GM12878 (cell line): Measurements from ENCODE around the gene CD209. TPM values are rescaled to one million over a fixed set of nuclear protein-coding genes. Genes with fewer than 3 reads are reported as not detected.

Experiments
- BCL11A ChIP-seq: IDR thresholded peaks from 2 replicates; pipeline ENCODE4 v1.6.1; 2011; ENCODE audit warnings: low read depth, low read length
- DPF2 ChIP-seq: fragments of 450-650 bp; IDR thresholded peaks from 2 replicates; pipeline ENCODE4 v1.6.1; 2017; ENCODE audit warnings: mild to moderate bottlenecking
- IKZF2 ChIP-seq, 2 experiments: fragments of 450-650 bp; IDR thresholded peaks; 2 replicates each; pipeline ENCODE4 v1.6.1; 2017; ENCODE audit warnings: mild to moderate bottlenecking in 2 of 2, moderate library complexity in 2 of 2
- MEF2A ChIP-seq: IDR thresholded peaks from 2 replicates; pipeline ENCODE4 v1.6.1; 2011; ENCODE audit warnings: low read depth, mild to moderate bottlenecking, low read length, moderate library complexity; ENCODE audit not compliant: insufficient read depth
- NFIC ChIP-seq: IDR thresholded peaks from 2 replicates; pipeline ENCODE4 v1.6.1; 2012; ENCODE audit warnings: low read depth, mild to moderate bottlenecking, inconsistent platforms, low read length, moderate library complexity
- NFYB ChIP-seq: IDR thresholded peaks from 2 replicates; pipeline ENCODE4 v1.6.1; 2011; ENCODE audit warnings: low read depth, mild to moderate bottlenecking, low read length, improper control_type of control experiment, moderate library complexity; ENCODE audit not compliant: insufficient read depth
- SMC3 ChIP-seq: IDR thresholded peaks from 2 replicates; pipeline ENCODE4 v1.6.1; 2011; ENCODE audit warnings: low read length, improper control_type of control experiment, borderline replicate concordance
- SREBF2 ChIP-seq: IDR thresholded peaks from 2 replicates; pipeline ENCODE4 v1.6.1; 2012; ENCODE audit warnings: mild to moderate bottlenecking, low read length
- YY1 ChIP-seq: IDR thresholded peaks from 2 replicates; pipeline ENCODE4 v1.6.1; 2011; ENCODE audit warnings: low read depth, mild to moderate bottlenecking, low read length
- ZSCAN29 ChIP-seq: fragments of 450-650 bp; IDR thresholded peaks from 2 replicates; pipeline ENCODE4 v1.6.1; 2017; ENCODE audit warnings: mild to moderate bottlenecking, moderate library complexity
- polyA plus RNA-seq, 11 experiments: library from polyadenylated mRNA; depleted of rRNA in 4 of 11; unstranded in 6 of 11; stranded (reverse) in 5 of 11; fragments of >200 nt; fragmentation: Nextera tagmentation in 4 of 11; fragmentation: Illumina TruSeq in 1 of 11; extraction: Ambion mirVana in 4 of 11; extraction: Trizol in 1 of 11; gene quantifications; 1 replicate in 1 of 11; 2 replicates in 10 of 11; pipeline versions ENCODE4 v1.2.1 to v1.2.3, GENCODE V29; 2011 to 2016; ENCODE audit warnings: inconsistent platforms in 2 of 11, missing spikeins in 2 of 11, low read depth in 1 of 11
- total RNA-seq, 4 experiments: library from RNA; depleted of rRNA in 3 of 4; stranded (reverse); fragments of >200 nt in 3 of 4; fragmentation: Illumina TruSeq in 1 of 4; extraction: Trizol in 1 of 4; gene quantifications; 2 replicates each; pipeline versions ENCODE4 v1.2.1 to v1.2.3, GENCODE V29; 2013 to 2021
- TF ChIP-seq, protein P1 (sequence below): fragments of 450-650 bp; IDR thresholded peaks from 2 replicates; pipeline ENCODE4 v1.6.1; 2018; ENCODE audit warnings: mild to moderate bottlenecking, low read depth, moderate library complexity; ENCODE audit not compliant: partially characterized antibody
- TF ChIP-seq, protein P2 (sequence below): IDR thresholded peaks from 2 replicates; pipeline ENCODE4 v1.6.1; 2012; ENCODE audit warnings: improper control_type of control experiment, low read depth, low read length; ENCODE audit not compliant: insufficient replicate concordance
- TF ChIP-seq, protein P3 (sequence below): fragments of 450-650 bp; IDR thresholded peaks from 2 replicates; pipeline ENCODE4 v1.6.1; 2017; ENCODE audit warnings: borderline replicate concordance

Gene CD209
- total and polyA plus RNA-seq, 10 of the 15 experiments (the other 5 are each of a cell fraction or from before 2014, with no cell fraction given), result 0.04 to 0.21 (median 0.10) TPM; not detected in 3

DNA sequence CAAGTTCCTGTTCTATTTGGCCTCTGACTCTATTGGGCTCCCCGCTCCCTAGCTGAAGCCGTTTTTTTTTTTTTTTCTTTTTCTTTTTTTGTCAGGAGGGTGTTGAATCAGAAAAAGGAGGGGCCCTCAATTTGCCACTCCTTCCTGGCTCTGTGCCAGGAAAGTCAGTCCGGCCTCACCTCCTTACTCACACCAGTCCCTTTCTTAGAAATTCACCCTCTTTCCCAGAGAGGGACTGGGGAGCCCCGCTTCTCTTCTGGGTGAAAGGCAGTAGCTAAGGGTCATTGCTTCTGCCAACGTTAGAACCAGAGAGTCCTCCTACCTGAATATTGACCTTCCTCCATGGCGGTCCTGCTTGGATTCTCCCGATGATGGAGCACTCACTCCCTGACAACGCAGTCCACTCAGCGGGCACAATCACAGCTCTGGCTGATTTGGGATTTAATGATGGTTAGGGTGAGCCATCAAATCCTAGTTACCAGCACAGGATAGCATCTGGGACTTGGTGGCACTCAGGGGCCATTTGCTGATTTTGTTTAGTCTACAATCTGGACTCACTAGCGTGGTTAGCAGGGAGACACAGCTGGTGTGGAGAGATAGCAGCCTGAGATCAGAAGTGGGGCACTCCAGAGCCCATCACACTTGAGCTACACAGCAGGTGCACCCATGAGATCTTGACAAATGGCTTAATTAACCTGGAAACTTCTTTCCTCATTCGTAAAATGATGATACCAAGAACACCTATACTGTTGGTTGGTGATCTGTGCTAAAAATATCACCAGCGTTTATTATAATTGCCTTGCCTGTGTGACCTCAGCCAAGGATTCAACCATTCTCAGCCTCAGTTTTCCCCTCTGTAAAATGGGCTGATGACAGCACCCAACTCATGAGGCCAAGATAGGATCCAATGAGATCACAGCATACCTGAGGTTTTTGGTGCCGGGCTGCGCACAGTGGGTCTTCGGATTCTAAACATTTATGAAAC, 47.6 kb downstream of the CD209 start (continued):
- TF ChIP-seq ZSCAN29 (no peak), NFYB (no peak), BCL11A (no peak), SMC3 (peak; percentile 3; the same call in 1 of the 2 replicates), IKZF2 (IDR thresholded peaks at IDR 0.05) (peak; percentile 48 to 54; a peak in 2 of 4 replicates), MEF2A (no peak), SREBF2 (no peak), DPF2 (peak; percentile 75), YY1 (no peak), NFIC (no peak; the same call in 1 of the 2 replicates)
- TF ChIP-seq, protein P1, sequence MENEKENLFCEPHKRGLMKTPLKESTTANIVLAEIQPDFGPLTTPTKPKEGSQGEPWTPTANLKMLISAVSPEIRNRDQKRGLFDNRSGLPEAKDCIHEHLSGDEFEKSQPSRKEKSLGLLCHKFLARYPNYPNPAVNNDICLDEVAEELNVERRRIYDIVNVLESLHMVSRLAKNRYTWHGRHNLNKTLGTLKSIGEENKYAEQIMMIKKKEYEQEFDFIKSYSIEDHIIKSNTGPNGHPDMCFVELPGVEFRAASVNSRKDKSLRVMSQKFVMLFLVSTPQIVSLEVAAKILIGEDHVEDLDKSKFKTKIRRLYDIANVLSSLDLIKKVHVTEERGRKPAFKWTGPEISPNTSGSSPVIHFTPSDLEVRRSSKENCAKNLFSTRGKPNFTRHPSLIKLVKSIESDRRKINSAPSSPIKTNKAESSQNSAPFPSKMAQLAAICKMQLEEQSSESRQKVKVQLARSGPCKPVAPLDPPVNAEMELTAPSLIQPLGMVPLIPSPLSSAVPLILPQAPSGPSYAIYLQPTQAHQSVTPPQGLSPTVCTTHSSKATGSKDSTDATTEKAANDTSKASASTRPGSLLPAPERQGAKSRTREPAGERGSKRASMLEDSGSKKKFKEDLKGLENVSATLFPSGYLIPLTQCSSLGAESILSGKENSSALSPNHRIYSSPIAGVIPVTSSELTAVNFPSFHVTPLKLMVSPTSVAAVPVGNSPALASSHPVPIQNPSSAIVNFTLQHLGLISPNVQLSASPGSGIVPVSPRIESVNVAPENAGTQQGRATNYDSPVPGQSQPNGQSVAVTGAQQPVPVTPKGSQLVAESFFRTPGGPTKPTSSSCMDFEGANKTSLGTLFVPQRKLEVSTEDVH, result no peak
- TF ChIP-seq, protein P2, sequence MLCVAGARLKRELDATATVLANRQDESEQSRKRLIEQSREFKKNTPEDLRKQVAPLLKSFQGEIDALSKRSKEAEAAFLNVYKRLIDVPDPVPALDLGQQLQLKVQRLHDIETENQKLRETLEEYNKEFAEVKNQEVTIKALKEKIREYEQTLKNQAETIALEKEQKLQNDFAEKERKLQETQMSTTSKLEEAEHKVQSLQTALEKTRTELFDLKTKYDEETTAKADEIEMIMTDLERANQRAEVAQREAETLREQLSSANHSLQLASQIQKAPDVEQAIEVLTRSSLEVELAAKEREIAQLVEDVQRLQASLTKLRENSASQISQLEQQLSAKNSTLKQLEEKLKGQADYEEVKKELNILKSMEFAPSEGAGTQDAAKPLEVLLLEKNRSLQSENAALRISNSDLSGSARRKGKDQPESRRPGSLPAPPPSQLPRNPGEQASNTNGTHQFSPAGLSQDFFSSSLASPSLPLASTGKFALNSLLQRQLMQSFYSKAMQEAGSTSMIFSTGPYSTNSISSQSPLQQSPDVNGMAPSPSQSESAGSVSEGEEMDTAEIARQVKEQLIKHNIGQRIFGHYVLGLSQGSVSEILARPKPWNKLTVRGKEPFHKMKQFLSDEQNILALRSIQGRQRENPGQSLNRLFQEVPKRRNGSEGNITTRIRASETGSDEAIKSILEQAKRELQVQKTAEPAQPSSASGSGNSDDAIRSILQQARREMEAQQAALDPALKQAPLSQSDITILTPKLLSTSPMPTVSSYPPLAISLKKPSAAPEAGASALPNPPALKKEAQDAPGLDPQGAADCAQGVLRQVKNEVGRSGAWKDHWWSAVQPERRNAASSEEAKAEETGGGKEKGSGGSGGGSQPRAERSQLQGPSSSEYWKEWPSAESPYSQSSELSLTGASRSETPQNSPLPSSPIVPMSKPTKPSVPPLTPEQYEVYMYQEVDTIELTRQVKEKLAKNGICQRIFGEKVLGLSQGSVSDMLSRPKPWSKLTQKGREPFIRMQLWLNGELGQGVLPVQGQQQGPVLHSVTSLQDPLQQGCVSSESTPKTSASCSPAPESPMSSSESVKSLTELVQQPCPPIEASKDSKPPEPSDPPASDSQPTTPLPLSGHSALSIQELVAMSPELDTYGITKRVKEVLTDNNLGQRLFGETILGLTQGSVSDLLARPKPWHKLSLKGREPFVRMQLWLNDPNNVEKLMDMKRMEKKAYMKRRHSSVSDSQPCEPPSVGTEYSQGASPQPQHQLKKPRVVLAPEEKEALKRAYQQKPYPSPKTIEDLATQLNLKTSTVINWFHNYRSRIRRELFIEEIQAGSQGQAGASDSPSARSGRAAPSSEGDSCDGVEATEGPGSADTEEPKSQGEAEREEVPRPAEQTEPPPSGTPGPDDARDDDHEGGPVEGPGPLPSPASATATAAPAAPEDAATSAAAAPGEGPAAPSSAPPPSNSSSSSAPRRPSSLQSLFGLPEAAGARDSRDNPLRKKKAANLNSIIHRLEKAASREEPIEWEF, result no peak
- TF ChIP-seq, protein P3, sequence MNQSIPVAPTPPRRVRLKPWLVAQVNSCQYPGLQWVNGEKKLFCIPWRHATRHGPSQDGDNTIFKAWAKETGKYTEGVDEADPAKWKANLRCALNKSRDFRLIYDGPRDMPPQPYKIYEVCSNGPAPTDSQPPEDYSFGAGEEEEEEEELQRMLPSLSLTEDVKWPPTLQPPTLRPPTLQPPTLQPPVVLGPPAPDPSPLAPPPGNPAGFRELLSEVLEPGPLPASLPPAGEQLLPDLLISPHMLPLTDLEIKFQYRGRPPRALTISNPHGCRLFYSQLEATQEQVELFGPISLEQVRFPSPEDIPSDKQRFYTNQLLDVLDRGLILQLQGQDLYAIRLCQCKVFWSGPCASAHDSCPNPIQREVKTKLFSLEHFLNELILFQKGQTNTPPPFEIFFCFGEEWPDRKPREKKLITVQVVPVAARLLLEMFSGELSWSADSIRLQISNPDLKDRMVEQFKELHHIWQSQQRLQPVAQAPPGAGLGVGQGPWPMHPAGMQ, result no peak
